DND-41 (cell line): ENCODE measurements around the gene KIF26A.

ENCODE experiments used
- ATAC-seq: fragments of 200-7000 bp; cut with Tn5 transposase; 3 replicates; pipeline ENCODE4 v1.9.1; 2021; ENCODE audit warnings: low read depth; ENCODE audit not compliant: insufficient read depth
- DNase-seq: peaks from one replicate; pipeline ENCODE4 v3.0.0-alpha.2; 2020
- H2AFZ ChIP-seq: 2 replicates; pipeline ENCODE4 v1.6.0; 2012; ENCODE audit warnings: low read depth, low read length
- H3K27ac ChIP-seq: 2 replicates; pipeline ENCODE4 v1.5.1; 2012; ENCODE audit warnings: low read length, inconsistent platforms
- H3K27me3 ChIP-seq: fragments of 200-600 bp; sonication (generic); 2 replicates; pipeline ENCODE4 v1.6.0; 2012; ENCODE audit warnings: low read length, mild to moderate bottlenecking, inconsistent platforms; ENCODE audit not compliant: insufficient read depth, poor library complexity
- H3K36me3 ChIP-seq: 2 replicates; pipeline ENCODE4 v1.5.1; 2012; ENCODE audit warnings: low read length, inconsistent platforms; ENCODE audit not compliant: insufficient read depth
- H3K4me1 ChIP-seq: 2 replicates; pipeline ENCODE4 v1.5.1; 2012; ENCODE audit warnings: mild to moderate bottlenecking, low read length; ENCODE audit not compliant: insufficient read depth
- H3K4me2 ChIP-seq: 2 replicates; pipeline ENCODE4 v1.6.0; 2012; ENCODE audit warnings: mild to moderate bottlenecking, moderate library complexity, low read length, inconsistent platforms; ENCODE audit not compliant: insufficient read depth
- H3K4me3 ChIP-seq, 2 experiments: fragments of 200-600 bp in 1 of 2; shearing (Covaris generic) in 1 of 2; 2 replicates each; pipeline ENCODE4 v1.5.1; 2012 to 2016; ENCODE audit warnings: inconsistent platforms in 2 of 2, low read length in 2 of 2, mild to moderate bottlenecking in 2 of 2, low read depth in 1 of 2, moderate library complexity in 1 of 2
- H3K79me2 ChIP-seq: 2 replicates; pipeline ENCODE4 v1.6.0; 2012; ENCODE audit warnings: low read length, inconsistent platforms; ENCODE audit not compliant: insufficient read depth
- H3K9ac ChIP-seq: 2 replicates; pipeline ENCODE4 v1.6.0; 2012; ENCODE audit warnings: low read depth, mild to moderate bottlenecking, inconsistent platforms, low read length, moderate library complexity
- H3K9me3 ChIP-seq: 2 replicates; pipeline ENCODE4 v1.5.1; 2012; ENCODE audit warnings: low read length, moderate library complexity, mild to moderate bottlenecking, inconsistent platforms; ENCODE audit not compliant: insufficient read depth, severe bottlenecking
- H4K20me1 ChIP-seq: 2 replicates; pipeline ENCODE4 v1.6.0; 2012; ENCODE audit warnings: low read length; ENCODE audit not compliant: insufficient read depth
- CTCF ChIP-seq: IDR thresholded peaks from 2 replicates; pipeline ENCODE4 v1.5.1; 2012; ENCODE audit warnings: borderline replicate concordance, low read length, moderate library complexity, mild to moderate bottlenecking; ENCODE audit not compliant: poor library complexity, severe bottlenecking; ENCODE audit errors: extremely low read depth
- EZH2 ChIP-seq: IDR thresholded peaks from 3 replicates; pipeline ENCODE4 v1.6.1; 2012; ENCODE audit warnings: borderline replicate concordance, low read depth, mild to moderate bottlenecking, moderate library complexity, low read length, inconsistent platforms; ENCODE audit not compliant: severe bottlenecking

Gene KIF26A

GRCh38 chr14:104169005-104169698 is 30.8 kb downstream of the KIF26A start:
- no peaks in the 10 kb centered on the region for H3K9me3 ChIP-seq
- no peak for ATAC-seq
- TF ChIP-seq CTCF, result no peak
- TF ChIP-seq EZH2, result no peak
- peaks cover 6% of the 10 kb centered on the region; the same call in 1 of the 2 replicates for H4K20me1 ChIP-seq
- H3K27ac ChIP-seq, result no peak overlapping the region
- no peaks in the 10 kb centered on the region for H3K4me1 ChIP-seq
- H3K27me3 ChIP-seq, result no peaks in the 10 kb centered on the region
- H3K4me2 ChIP-seq, result no peak overlapping the region
- no peak overlapping the region for H3K9ac ChIP-seq
- no peak for DNase-seq
- no peaks in the 10 kb centered on the region for H3K36me3 ChIP-seq
- no peaks in the 10 kb centered on the region for H3K79me2 ChIP-seq
- H3K4me3 ChIP-seq, result no peak overlapping the region
- H2AFZ ChIP-seq, result no peak overlapping the region

- H3K4me1 ChIP-seq, result no peaks in the 10 kb centered on the region
- H3K4me3 ChIP-seq, result no peak overlapping the region
- DNase-seq (no peak), ATAC-seq (no peak)
- no peak overlapping the region for H3K9ac ChIP-seq
- peaks cover 2% of the 10 kb centered on the region; the same call in 1 of the 2 replicates for H4K20me1 ChIP-seq
- TF ChIP-seq EZH2, result no peak
- TF ChIP-seq CTCF, result no peak
- no peaks in the 10 kb centered on the region for H3K36me3 ChIP-seq
- H3K79me2 ChIP-seq, result no peaks in the 10 kb centered on the region
- H3K27me3 ChIP-seq, result no peaks in the 10 kb centered on the region
- H3K9me3 ChIP-seq, result no peaks in the 10 kb centered on the region
- H3K27ac ChIP-seq, result no peak overlapping the region
- H2AFZ ChIP-seq, result no peak overlapping the region
- H3K4me2 ChIP-seq, result no peak overlapping the region
Observed at GRCh38 chr14:104169699-104170479, 31.5 kb downstream of the KIF26A start.

GRCh38 chr14:104171029-104171697 is 32.8 kb downstream of the KIF26A start:
- TF ChIP-seq CTCF (no peak), EZH2 (no peak)
- Histone ChIP-seq H3K27me3 (no peaks in the 10 kb centered on the region), H3K79me2 (no peaks in the 10 kb centered on the region), H4K20me1 (no peaks in the 10 kb centered on the region; the same call in 1 of the 2 replicates), H3K4me1 (no peaks in the 10 kb centered on the region), H3K27ac (no peak overlapping the region), H3K36me3 (no peaks in the 10 kb centered on the region), H3K4me2 (no peak overlapping the region), H3K9me3 (no peaks in the 10 kb centered on the region), H3K4me3 (no peak overlapping the region), H2AFZ (no peak overlapping the region), H3K9ac (no peak overlapping the region)
- ATAC-seq (no peak), DNase-seq (no peak)
